SJSA1 (cell line): ENCODE data around the gene PPP1R13B. TPM values are rescaled to one million over a fixed set of nuclear protein-coding genes. Genes with fewer than 3 reads are reported as not detected.
"Not testable (repeated sequence)": the region's sequence is repeated elsewhere in the genome, so short reads cannot be mapped to it uniquely, and the experiment has no call there.

ENCODE experiments used
- DNase-seq, 2 experiments: peaks; one replicate each; pipeline ENCODE4 v3.0.0-alpha.2; 2015 to 2020; ENCODE audit warnings: low spot score in 2 of 2, low read depth in 1 of 2
- H3K27ac ChIP-seq: fragments of 250-450 bp; sonication (Bioruptor Pico); 2 replicates; pipeline ENCODE4 v1.5.1; 2020; ENCODE audit warnings: mild to moderate bottlenecking, moderate library complexity
- H3K27me3 ChIP-seq: fragments of 250-450 bp; sonication (Bioruptor Pico); replicated peaks from 2 replicates; pipeline ENCODE4 v1.5.1; 2020; ENCODE audit warnings: mild to moderate bottlenecking, moderate library complexity
- H3K36me3 ChIP-seq: fragments of 250-450 bp; sonication (Bioruptor Pico); 2 replicates; pipeline ENCODE4 v1.5.1; 2020; ENCODE audit warnings: mild to moderate bottlenecking
- H3K4me1 ChIP-seq: fragments of 250-450 bp; sonication (Bioruptor Pico); replicated peaks from 2 replicates; pipeline ENCODE4 v1.6.1; 2021; ENCODE audit warnings: mild to moderate bottlenecking
- H3K4me3 ChIP-seq: fragments of 250-450 bp; sonication (Bioruptor Pico); 2 replicates; pipeline ENCODE4 v1.5.1; 2020; ENCODE audit warnings: mild to moderate bottlenecking
- H3K9me3 ChIP-seq: fragments of 250-450 bp; sonication (Bioruptor Pico); replicated peaks from 2 replicates; pipeline ENCODE4 v1.5.1; 2020; ENCODE audit warnings: mild to moderate bottlenecking
- total RNA-seq: library from RNA; depleted of rRNA; stranded (reverse); fragments of >200 nt; shearing (Covaris generic); gene quantifications from 2 replicates; pipeline ENCODE4 v1.2.3, GENCODE V29; 2014

PPP1R13B gene
- total RNA-seq, 1 experiment from 2014 or later, result 3.0 TPM

DNA sequence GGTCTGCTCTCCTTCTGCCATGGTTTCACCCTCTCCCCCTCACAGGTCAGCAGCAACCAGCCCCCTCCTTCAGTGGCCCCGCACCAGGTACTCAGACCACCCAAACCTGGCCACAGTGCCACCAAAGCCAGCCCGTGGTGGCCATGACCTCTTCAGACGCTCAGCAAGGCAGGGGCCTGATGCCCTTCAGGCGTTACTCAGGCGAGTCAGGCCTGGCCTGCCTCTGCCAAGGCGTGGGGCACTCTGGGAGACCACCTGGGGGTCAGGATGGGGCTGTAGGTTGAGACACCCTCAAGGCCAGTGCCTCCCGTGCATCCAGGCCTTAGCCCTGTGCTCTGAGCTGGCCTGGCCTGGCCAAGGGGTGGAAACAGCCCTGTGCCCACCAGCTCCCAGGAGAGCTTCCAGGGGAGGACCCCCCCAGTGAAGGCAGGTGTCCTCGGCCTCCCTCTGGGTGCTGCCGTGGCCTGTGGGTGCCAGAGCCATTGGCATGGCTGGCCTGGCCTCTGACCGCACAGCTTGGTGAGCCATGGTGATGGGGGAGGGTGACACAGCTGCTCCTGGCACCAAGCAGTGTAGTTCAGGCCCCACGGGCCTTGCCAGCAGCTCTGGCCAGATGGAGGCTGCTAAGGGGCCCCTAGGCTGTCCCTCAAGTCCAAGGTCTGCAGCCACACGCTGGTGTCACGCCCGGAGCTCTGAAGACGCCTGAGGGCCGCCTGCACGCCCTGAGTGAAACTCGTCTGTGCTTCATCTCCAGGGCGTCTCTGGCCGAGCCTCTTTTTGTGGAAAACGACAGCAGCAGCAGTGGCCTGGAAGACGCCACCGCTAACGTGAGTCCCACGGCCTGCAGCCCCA, 147.2 kb downstream of the PPP1R13B start:
- DNase-seq, result peak in 1 of 2 experiments; percentile 39
- Histone ChIP-seq H3K4me1 (no peaks in the 10 kb centered on the region), H3K36me3 (peaks cover 89% of the 10 kb centered on the region), H3K4me3 (no peak overlapping the region), H3K27me3 (no peaks in the 10 kb centered on the region), H3K9me3 (no peaks in the 10 kb centered on the region), H3K27ac (no peak overlapping the region)

DNA sequence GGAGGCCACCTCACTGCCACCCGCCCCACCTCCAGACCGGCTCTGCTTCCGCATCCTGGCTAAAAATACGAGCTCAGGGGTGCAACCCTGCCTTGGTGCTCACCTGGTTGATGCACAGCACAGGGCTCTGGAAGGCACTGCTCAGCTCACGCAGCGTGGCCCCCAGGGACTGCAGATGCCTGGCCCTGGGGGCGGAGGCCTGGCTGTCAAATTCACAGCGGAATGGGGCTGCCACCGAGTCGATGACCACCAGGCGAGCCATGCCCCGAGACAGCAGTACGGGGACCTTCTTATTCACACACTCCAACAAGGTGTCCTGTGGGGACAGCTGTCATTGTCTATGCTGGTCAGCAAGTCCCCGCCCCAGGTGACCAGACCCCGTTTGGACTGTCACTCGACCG, 148.1 kb downstream of the PPP1R13B start:
- Histone ChIP-seq H3K4me3 (no peak overlapping the region), H3K36me3 (peaks cover 88% of the 10 kb centered on the region), H3K9me3 (no peaks in the 10 kb centered on the region), H3K27ac (no peak overlapping the region), H3K27me3 (no peaks in the 10 kb centered on the region), H3K4me1 (no peaks in the 10 kb centered on the region)
- DNase-seq, result no peak

DNA sequence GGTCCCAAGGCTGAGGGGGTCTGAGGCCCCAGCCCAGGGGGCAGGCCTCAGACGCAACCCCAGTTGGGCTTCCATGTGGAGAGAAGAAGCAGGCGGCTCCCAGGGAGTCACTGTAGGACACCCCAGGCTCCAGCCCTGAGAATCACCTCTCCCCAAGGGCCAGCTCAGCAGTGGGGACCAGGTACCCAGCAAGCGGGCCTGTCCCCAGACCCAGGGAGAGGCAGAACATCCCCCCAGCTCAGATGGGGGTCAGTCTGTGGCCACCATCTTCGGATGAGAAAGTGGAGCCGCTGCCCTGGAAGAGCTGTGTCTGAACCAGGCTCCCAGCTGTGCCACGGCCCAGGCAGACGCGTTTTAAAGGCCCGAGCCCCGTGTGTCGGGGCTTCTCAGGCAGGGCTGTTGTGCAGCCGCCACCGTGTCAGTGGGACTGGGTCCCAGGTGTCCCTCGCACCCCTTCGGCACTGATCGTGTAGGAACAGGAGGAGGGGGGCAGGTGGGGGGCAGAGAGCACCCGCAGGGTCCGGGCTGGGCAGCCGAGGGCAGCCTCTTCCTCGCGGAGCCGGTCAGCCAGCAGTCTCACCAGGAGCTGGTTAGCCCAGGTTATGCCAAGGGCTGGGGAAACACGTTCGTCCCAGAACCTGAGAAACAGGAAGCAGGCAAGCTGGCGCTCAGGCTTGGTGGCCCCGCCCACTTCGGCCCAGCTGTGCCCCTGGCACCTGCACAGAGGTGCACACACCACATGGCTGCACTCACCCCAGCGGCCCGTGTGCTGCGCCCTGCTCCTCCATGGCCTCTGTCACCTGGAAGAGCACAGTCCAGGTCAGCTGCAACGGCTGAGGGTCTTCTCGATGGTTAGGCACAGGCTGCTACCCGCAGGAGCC, 148.8 kb downstream of the PPP1R13B start:
- no peak for DNase-seq
- Histone ChIP-seq H3K9me3 (no peaks in the 10 kb centered on the region), H3K4me1 (no peaks in the 10 kb centered on the region), H3K27ac (no peak overlapping the region), H3K4me3 (no peak overlapping the region), H3K36me3 (peaks cover 90% of the 10 kb centered on the region), H3K27me3 (no peaks in the 10 kb centered on the region)

DNA sequence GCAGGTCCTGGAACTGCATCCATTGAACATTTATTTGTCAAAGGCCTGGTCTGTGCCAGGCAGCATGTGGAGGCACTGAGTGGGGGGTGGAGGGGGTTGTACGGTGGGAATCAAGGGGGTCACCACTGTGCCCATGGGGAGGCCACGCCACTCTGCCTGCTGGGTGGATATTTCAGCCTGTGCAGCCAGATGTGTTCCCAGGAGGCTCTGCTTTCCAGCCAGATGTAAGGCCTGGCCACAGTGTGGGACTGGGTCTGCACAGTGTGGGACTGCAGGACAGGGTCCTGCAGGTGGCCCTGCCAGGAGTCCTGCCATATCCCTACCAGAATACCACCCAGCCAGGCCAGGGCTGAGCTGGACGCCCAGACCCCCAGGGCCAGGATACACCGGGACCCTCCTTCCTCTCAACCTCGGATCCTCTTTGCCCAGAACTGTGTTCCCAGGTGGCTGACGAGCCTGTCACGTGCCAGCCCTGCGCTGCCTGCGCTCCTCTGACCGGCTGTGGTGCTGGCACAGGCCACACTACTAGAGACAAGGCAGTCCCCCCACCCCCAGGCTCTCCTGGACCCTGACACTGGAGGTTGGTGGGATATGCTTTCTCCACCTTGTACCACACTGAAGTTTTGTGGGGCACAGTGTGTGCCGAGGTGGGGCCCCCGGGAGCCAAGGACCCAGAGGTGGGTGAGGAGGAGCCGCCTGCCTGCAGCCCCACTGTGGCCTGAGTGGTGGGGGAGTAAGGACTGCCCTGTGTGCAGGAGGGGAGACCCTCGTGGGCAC, 149.6 kb downstream of the PPP1R13B start:
- H3K9me3 ChIP-seq, result no peaks in the 10 kb centered on the region
- no peaks in the 10 kb centered on the region for H3K27me3 ChIP-seq
- H3K27ac ChIP-seq, result no peak overlapping the region
- peaks cover 90% of the 10 kb centered on the region for H3K36me3 ChIP-seq
- no peak overlapping the region for H3K4me3 ChIP-seq
- no peaks in the 10 kb centered on the region for H3K4me1 ChIP-seq
- no peak for DNase-seq

DNA sequence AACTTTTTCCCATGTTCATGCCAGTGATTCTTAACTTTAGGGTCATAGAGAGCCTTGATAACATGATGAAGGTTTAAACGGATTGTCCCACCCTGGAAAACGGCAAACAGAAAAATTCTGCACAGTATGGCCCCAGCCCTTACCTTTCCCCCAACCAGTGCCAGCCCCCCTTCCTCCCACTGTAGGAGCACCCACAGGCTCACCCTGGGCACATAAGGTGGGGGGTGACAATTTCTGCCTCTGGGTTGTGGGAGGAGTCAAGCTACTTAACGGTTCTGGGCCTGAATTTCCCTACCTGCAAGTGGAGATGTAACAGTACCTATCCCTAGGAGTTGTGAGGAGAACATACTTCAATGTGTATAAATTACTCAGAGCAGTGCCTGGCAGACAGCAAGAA, 150.2 kb downstream of the PPP1R13B start:
- H3K4me1 ChIP-seq, result no peaks in the 10 kb centered on the region
- H3K27ac ChIP-seq, result no peak overlapping the region
- peaks cover 90% of the 10 kb centered on the region for H3K36me3 ChIP-seq
- no peak overlapping the region for H3K4me3 ChIP-seq
- no peak for DNase-seq
- H3K9me3 ChIP-seq, result no peaks in the 10 kb centered on the region
- H3K27me3 ChIP-seq, result no peaks in the 10 kb centered on the region

DNA sequence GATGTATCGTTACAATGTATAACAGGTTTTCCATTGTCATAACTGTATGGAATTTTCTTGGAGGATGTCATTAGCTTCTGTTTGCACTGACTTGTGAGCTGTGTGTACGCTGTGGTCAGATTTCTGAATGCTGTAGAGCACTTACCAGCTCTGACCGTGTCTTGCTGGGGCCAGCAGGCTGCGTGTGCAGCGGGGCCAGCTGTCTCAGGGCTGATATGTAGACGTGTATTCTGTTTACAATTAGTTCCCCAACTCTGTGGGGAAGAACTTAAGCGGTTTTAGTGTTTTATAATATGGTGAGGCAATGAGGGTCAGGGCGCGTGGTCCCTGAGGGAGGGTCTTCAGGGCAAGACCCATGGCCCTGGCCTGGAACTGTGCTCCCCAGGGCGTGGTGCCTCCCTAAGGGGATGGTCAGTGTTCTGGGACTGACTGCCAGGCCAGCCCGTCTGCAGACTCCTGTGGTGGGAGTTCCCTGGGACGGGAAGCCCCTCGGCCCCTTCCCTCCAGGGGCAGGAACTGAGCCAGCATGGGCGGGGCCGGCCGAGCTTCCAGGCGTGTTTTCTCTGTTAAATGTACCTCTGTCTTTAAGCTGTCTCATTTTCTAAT, 150.8 kb downstream of the PPP1R13B start:
- Histone ChIP-seq H3K4me3 (no peak overlapping the region), H3K36me3 (peaks cover 91% of the 10 kb centered on the region), H3K9me3 (no peaks in the 10 kb centered on the region), H3K27ac (no peak overlapping the region), H3K27me3 (no peaks in the 10 kb centered on the region), H3K4me1 (no peaks in the 10 kb centered on the region)
- DNase-seq, result no peak

DNA sequence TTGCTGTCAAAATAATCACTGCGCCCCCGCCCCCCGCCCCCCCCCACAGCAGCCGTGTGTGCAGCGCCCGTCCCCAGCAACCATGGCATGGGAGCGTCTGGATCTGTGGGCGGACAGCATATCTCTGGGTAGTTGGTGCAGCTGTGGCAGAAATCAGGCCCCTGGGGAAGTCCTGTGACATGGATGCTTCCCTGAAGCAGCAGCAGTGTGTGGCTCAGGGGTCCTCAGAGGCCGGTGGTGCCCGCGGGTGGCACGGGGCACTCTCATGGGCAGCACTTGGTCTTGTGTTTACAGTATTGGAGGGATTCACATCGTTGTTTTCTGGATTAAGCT, 151.3 kb downstream of the PPP1R13B start:
- peaks cover 88% of the 10 kb centered on the region for H3K36me3 ChIP-seq
- no peaks in the 10 kb centered on the region for H3K27me3 ChIP-seq
- H3K27ac ChIP-seq, result no peak overlapping the region
- DNase-seq, result no peak
- no peaks in the 10 kb centered on the region for H3K9me3 ChIP-seq
- no peak overlapping the region for H3K4me3 ChIP-seq
- no peaks in the 10 kb centered on the region for H3K4me1 ChIP-seq

DNA sequence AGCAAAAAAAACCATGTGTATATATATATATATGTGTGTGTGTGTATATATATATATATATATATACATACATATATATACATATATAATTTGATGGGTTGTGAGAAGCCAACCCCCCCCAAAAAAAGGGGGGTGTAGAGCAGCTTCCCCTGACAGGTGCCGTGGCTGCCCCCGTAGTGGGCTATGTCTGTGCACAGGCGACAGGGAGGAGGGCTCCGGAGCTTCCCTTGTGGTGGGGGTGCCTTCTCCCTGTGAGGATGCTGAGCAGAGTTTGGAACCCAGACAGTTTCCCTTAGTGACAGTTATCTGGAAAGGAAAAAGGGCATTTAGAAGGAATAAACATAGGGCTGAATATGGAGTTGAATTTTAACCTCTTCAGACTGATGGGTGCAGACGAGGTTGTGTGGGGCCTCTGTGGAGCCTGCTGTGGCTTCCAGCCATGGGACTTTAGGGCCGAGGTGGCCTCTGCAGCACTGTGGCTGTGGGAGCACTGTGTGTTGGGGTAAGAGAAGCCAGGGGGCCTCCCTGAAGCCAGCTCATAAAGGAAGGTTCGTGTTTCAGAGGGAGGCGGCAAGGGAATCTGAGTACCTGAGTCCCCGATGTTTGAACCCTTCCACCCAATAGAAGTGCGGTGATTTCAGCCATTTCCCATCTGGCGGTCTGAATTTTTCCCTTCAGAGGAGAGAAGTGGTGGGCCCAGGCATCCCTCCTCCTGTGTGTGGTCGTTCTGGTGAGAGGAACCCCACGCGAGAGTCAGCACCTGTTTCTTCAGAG, 151.9 kb downstream of the PPP1R13B start:
- no peak overlapping the region for H3K4me3 ChIP-seq
- no peaks in the 10 kb centered on the region for H3K9me3 ChIP-seq
- peaks cover 84% of the 10 kb centered on the region for H3K36me3 ChIP-seq
- no peak overlapping the region for H3K27ac ChIP-seq
- H3K27me3 ChIP-seq, result no peaks in the 10 kb centered on the region
- no peaks in the 10 kb centered on the region for H3K4me1 ChIP-seq
- DNase-seq, result no peak

DNA sequence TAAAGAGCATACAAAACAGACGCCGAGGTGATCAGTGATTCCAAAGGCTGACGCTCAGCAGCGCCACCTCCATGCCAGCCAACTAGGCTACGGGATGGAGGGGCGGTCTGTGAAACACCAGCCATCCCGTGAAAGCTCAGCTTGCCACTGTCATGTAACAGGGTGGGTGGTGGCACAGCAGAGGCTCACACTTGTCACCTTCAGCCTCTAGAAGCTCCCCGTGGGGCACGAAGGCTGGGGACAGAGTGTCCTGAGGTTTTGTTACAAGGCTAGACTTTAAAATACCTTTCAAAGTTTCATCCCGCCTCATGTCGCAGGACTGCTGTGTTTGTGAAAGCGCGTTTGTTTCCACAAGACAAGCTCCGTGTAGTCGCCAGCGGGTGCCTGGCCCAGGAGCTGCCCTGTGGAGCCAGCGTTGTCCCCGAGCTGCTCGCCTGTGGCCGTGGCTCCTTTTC, 152.8 kb downstream of the PPP1R13B start:
- Histone ChIP-seq H3K36me3 (peaks cover 84% of the 10 kb centered on the region), H3K9me3 (no peaks in the 10 kb centered on the region), H3K27me3 (no peaks in the 10 kb centered on the region), H3K4me1 (no peaks in the 10 kb centered on the region), H3K4me3 (no peak overlapping the region), H3K27ac (no peak overlapping the region)
- DNase-seq, result no peak

DNA sequence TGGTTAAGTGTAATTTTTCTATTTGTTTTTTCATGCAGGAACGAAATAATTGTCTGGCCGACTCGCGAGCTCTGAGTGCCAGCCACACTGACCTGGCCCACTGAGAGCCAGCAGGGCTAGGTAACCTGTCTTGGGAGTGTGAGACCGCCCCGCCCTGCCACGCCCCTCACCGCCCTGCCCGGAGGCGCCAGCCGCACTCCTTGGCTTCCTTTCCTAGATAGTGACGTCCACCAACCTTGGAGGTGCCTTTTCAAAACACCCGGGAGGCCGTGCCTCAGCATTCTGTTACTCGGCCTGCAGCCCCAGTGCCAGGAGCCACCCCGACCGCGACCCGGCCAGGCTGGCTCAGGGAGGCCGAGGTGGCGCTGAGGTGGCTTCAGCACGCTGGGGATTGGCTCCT, 153.9 kb downstream of the PPP1R13B start:
- Histone ChIP-seq H3K27me3 (no peaks in the 10 kb centered on the region), H3K4me3 (no peak overlapping the region), H3K27ac (no peak overlapping the region), H3K9me3 (no peaks in the 10 kb centered on the region), H3K36me3 (peaks cover 82% of the 10 kb centered on the region), H3K4me1 (no peaks in the 10 kb centered on the region)
- DNase-seq, result no peak

DNA sequence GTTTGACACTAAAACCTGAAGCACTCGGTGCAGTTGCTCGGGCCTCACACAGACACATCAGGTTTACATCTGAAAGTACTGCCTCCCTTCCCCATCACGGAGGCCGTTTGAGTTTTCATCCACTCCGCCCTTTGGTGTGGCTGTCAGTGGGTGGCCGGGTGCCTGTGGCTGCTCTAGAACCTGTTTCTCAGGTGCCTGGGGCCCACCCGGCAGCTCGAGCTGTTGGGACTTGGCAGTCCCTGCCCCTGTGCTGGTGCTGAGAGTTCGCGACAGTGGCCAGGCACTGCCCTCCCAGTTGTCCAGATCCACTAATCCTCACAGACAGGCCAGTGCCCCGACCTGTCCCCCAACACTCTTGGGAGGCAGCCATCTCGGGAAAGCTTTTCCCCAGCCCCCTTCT, 154.5 kb downstream of the PPP1R13B start:
- H3K36me3 ChIP-seq, result peaks cover 82% of the 10 kb centered on the region

DNA sequence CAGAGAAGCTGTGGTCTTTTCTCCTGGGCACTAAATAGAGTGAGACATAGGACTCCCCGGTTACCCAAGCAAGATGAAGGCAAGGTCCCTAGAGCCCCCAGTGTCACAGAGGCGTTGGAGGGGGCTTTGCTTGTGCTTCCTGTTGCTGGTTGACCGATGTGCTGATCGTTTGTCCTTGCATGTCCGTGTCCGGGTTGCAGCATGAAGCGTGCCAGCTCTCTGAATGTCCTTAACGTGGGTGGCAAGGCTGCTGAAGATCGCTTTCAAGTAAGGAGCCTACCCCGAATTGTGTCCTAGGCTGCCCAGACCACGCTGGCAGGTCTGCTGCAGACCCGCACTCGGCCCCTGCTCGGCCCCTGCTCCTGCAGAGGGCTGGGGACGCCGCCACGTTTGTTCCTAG, 155.2 kb downstream of the PPP1R13B start:
- Histone ChIP-seq H3K4me1 (no peaks in the 10 kb centered on the region), H3K36me3 (peaks cover 82% of the 10 kb centered on the region), H3K4me3 (no peak overlapping the region), H3K27ac (no peak overlapping the region), H3K27me3 (no peaks in the 10 kb centered on the region), H3K9me3 (no peaks in the 10 kb centered on the region)
- DNase-seq, result no peak

More for the DNA sequence above, 154.5 kb downstream of the PPP1R13B start:
- Histone ChIP-seq H3K9me3 (no peaks in the 10 kb centered on the region), H3K27me3 (no peaks in the 10 kb centered on the region), H3K4me3 (no peak overlapping the region), H3K27ac (no peak overlapping the region), H3K4me1 (no peaks in the 10 kb centered on the region)
- peak in 1 of 2 experiments; percentile 37 for DNase-seq

DNA sequence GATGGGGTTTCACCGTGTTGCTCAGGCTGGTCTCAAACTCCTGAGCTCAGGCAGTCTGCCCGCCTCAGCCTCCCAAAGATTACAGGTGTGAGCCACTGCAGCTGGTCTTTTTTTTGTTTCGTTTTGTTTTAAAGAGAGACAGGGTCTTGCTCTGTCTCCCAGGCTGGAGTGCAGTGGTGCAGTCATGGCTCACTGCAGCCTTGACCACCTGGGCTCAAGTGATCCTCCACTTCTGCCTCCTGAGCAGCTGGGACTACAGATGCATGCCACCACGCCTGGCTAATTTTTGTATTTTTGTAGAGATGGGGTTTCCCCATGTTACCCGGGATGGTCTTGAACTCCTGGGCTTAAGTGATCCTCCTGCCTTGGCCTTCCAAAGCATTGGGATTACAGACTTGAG, 155.7 kb downstream of the PPP1R13B start:
- peaks cover 82% of the 10 kb centered on the region for H3K36me3 ChIP-seq
- H3K4me1 ChIP-seq, H3K4me3 ChIP-seq, H3K27ac ChIP-seq, H3K9me3 ChIP-seq, H3K27me3 ChIP-seq, DNase-seq: not testable (repeated sequence)
